ENCODE measurements around the gene PPP2R5A. TPM values are rescaled to one million over a fixed set of nuclear protein-coding genes. Genes with fewer than 3 reads are reported as not detected.

The PPP2R5A gene
- 23.7 TPM for polyA plus RNA-seq (2013, experiment 1 of 2)
- polyA plus RNA-seq (2013, experiment 2 of 2): 23.2 TPM

DNA sequence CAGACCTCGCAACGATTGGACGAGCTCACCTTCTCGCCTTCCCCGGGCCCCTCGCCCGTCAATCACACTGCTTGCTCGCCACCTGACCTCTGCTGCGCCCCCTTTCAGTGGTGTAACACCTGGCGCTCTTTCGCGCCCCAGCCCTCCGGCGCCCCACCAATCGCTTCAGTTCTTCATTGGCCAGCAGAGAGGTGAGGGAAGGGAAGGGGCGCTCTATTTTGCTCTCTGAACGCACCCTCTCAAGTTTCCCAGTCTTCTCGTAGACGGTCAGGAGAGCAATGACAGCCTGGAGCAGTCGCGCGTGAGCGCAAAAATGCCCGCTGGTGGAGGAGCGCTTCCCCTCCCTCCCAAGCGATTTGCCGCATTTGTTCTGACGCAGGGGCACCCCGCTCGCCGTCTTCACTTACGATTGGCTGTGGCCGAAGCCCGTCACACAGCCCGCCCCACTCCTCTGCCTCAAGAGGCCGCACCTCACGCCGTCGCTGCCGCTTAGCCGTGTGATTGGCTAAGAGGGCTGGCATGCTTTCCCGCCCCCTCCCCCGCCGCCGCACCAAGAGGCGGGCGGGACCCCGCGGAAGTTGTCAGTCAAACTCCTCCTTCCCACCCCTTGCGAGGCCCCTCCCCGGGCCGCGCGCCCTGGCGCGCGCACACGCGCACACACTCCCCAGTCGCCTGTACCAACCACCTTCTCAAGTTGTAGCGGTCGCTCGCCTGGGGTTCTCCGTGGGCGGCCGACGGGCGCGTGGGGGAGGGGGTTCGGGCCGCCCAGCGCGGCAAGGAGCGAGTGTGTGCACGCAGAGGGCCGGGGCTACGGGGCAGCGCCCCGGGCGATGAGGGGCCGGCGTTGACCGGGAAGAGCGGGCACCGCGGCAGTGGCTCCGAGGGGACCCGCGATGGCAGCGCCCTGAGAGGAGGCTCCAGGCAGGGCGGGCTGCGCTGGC, at the start of gene PPP2R5A:
Gene PPP2R5A (plus strand): TSS at position 667 of the 941 bp plus-strand sequence. CDS start 701 bp downstream, outside the sequence.
- Histone ChIP-seq H3K4me1 (ENCODE audit: control insufficient read depth, low read depth, low read length) (peaks cover 4% of the 10 kb centered on the region), H4K5ac (ENCODE audit: low read length) (no peak within 1 kb of the TSS), H3K18ac (ENCODE audit: low read length) (peak within 1 kb of the TSS; percentile 94), H3K56ac (ENCODE audit: low read length) (peak within 1 kb of the TSS; percentile 93), H3K79me2 (ENCODE audit: control insufficient read depth, insufficient read depth, low read length) (peaks cover 9% of the 10 kb centered on the region), H3K4me2 (ENCODE audit: low read length) (peak within 1 kb of the TSS; percentile 92), H2BK120ac (ENCODE audit: low read depth, low read length) (no peak within 1 kb of the TSS), H3K27me3 (ENCODE audit: insufficient read depth, low read length, poor library complexity) (no peaks in the 10 kb centered on the region), H3K23ac (ENCODE audit: low read length) (peak within 1 kb of the TSS; percentile 20), H3K79me1 (ENCODE audit: low read length) (peaks cover 5% of the 10 kb centered on the region), H3K4ac (ENCODE audit: low read depth, low read length) (peak within 1 kb of the TSS; percentile 66), H3K27ac (ENCODE audit: low read depth, low read length) (peak within 1 kb of the TSS; percentile 86), H2BK5ac (ENCODE audit: low read length) (peak within 1 kb of the TSS; percentile 69), H3K4me3 (ENCODE audit: low read length) (peak within 1 kb of the TSS; percentile 88), H4K8ac (ENCODE audit: low read depth, low read length) (no peak within 1 kb of the TSS), H2AK5ac (ENCODE audit: low read length) (no peak within 1 kb of the TSS), H3K9ac (ENCODE audit: low read length) (peak within 1 kb of the TSS; percentile 91), H3K36me3 (ENCODE audit: control insufficient read depth, insufficient read depth, low read length) (no peaks in the 10 kb centered on the region), H2BK15ac (replicated peaks; ENCODE audit: low read depth) (no peak within 1 kb of the TSS)
- no CpG with 5 or more reads among the region's 92 CpGs for WGBS (ENCODE audit: extremely low coverage, insufficient coverage, low lambda C conversion rate)
- peak; percentile 100 for DNase-seq

DNA sequence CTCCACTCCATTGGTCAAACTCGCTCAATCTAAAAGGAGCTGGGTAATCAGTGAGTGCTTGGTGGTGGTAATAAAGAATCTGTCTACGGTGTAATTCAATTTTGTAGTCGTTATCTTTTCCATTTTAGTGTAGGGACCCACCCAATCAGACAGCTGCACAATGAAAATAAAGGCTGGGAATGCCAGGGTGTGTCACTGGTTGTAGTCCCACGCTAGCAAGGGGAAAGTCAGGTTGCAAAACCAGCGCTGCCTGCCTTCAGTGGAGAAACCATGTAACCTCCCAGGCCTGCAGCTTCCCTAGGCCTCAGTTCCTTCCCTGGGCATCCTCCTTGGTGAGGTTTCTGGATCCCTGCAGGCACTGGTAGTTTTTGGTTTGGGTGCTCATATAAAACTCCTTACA, 49.4 kb upstream of the PPP2R5A start:
- no peaks in the 10 kb centered on the region for H3K79me2 ChIP-seq (ENCODE audit: control insufficient read depth, insufficient read depth, low read length)
- no peak overlapping the region for H2AK5ac ChIP-seq (ENCODE audit: low read length)
- H3K4me1 ChIP-seq (ENCODE audit: control insufficient read depth, low read depth, low read length): no peaks in the 10 kb centered on the region
- H2BK120ac ChIP-seq (ENCODE audit: low read depth, low read length): no peak overlapping the region
- H3K4me2 ChIP-seq (ENCODE audit: low read length): no peak overlapping the region
- H4K8ac ChIP-seq (ENCODE audit: low read depth, low read length): no peak overlapping the region
- no peak for DNase-seq
- no peak overlapping the region for H3K4me3 ChIP-seq (ENCODE audit: low read length)
- H3K23ac ChIP-seq (ENCODE audit: low read length): no peak overlapping the region
- H2BK15ac ChIP-seq (replicated peaks; ENCODE audit: low read depth): no peak overlapping the region
- H2BK5ac ChIP-seq (ENCODE audit: low read length): no peak overlapping the region
- WGBS (ENCODE audit: extremely low coverage, insufficient coverage, low lambda C conversion rate): no CpG with 5 or more reads among the region's 5 CpGs
- H3K4ac ChIP-seq (ENCODE audit: low read depth, low read length): no peak overlapping the region
- H3K18ac ChIP-seq (ENCODE audit: low read length): no peak overlapping the region
- H3K27ac ChIP-seq (ENCODE audit: low read depth, low read length): no peak overlapping the region
- no peak overlapping the region for H3K9ac ChIP-seq (ENCODE audit: low read length)
- H3K56ac ChIP-seq (ENCODE audit: low read length): no peak overlapping the region
- H3K79me1 ChIP-seq (ENCODE audit: low read length): no peaks in the 10 kb centered on the region
- H4K5ac ChIP-seq (ENCODE audit: low read length): no peak overlapping the region
- no peaks in the 10 kb centered on the region for H3K36me3 ChIP-seq (ENCODE audit: control insufficient read depth, insufficient read depth, low read length)
- no peaks in the 10 kb centered on the region for H3K27me3 ChIP-seq (ENCODE audit: insufficient read depth, low read length, poor library complexity)

DNA sequence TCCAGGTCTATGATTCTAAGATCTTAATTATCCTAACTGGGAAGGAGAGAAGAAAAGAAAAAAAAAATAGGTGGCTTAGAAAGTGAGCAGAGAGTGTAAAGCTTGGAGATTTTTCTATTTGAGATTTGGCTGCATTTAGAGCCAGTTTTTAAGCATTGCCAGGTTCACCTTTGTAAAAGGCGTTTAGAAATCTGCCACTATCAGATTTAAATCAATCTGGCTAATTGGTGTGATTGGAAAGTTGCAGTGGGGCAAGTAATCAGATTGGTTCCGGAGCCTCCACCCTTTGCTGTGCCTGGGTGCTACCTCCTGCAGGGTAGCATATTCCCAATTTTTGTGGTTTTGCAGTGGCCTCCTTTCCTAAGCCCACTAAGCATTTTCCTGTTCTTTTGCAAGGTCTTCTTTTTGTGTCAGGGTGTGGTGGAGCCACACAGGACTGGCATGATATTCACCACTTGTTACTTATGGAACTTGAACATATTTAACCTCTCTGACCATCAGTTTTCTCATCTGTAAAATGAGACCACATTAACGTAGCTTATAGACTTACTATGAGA, 48.5 kb upstream of the PPP2R5A start:
- Histone ChIP-seq H3K18ac (ENCODE audit: low read length) (no peak overlapping the region), H3K27ac (ENCODE audit: low read depth, low read length) (no peak overlapping the region)
- no peak for DNase-seq

DNA sequence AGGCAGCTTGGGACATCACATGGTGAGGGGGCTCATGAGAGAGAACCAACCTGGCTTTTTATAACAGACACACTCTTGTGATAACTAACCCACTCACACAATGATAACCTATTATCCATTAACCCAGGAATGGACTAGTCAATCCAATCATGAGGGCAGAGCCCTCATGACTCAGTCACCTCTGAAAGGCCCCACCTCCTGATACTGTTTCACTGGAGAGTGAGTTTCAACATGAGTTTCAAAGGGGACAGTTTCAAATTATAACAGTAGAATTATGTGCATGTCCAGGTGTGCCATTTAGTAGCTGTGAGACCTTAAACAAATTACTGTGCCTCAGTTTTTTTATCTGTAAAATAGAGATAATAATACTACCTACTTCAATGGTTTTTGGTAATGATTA, 47.6 kb upstream of the PPP2R5A start:
- Histone ChIP-seq H3K9ac (ENCODE audit: low read length) (no peak overlapping the region), H3K27ac (ENCODE audit: low read depth, low read length) (no peak overlapping the region), H3K23ac (ENCODE audit: low read length) (no peak overlapping the region), H2BK120ac (ENCODE audit: low read depth, low read length) (no peak overlapping the region), H3K4me2 (ENCODE audit: low read length) (no peak overlapping the region), H3K4ac (ENCODE audit: low read depth, low read length) (no peak overlapping the region), H3K36me3 (ENCODE audit: control insufficient read depth, insufficient read depth, low read length) (no peaks in the 10 kb centered on the region), H3K18ac (ENCODE audit: low read length) (no peak overlapping the region), H3K4me1 (ENCODE audit: control insufficient read depth, low read depth, low read length) (no peaks in the 10 kb centered on the region), H4K5ac (ENCODE audit: low read length) (no peak overlapping the region), H2BK5ac (ENCODE audit: low read length) (no peak overlapping the region), H3K27me3 (ENCODE audit: insufficient read depth, low read length, poor library complexity) (no peaks in the 10 kb centered on the region), H2AK5ac (ENCODE audit: low read length) (no peak overlapping the region), H4K8ac (ENCODE audit: low read depth, low read length) (no peak overlapping the region), H2BK15ac (replicated peaks; ENCODE audit: low read depth) (no peak overlapping the region), H3K79me1 (ENCODE audit: low read length) (no peaks in the 10 kb centered on the region), H3K4me3 (ENCODE audit: low read length) (no peak overlapping the region), H3K79me2 (ENCODE audit: control insufficient read depth, insufficient read depth, low read length) (no peaks in the 10 kb centered on the region), H3K56ac (ENCODE audit: low read length) (no peak overlapping the region)
- DNase-seq: no peak

More for the DNA sequence above, 48.5 kb upstream of the PPP2R5A start:
- no peaks in the 10 kb centered on the region for H3K79me2 ChIP-seq (ENCODE audit: control insufficient read depth, insufficient read depth, low read length)
- WGBS (ENCODE audit: extremely low coverage, insufficient coverage, low lambda C conversion rate): no CpG with 5 or more reads among the region's 3 CpGs
- no peaks in the 10 kb centered on the region for H3K79me1 ChIP-seq (ENCODE audit: low read length)
- H3K4me1 ChIP-seq (ENCODE audit: control insufficient read depth, low read depth, low read length): no peaks in the 10 kb centered on the region
- H3K4me3 ChIP-seq (ENCODE audit: low read length): no peak overlapping the region
- H3K9ac ChIP-seq (ENCODE audit: low read length): no peak overlapping the region
- H4K5ac ChIP-seq (ENCODE audit: low read length): no peak overlapping the region
- no peak overlapping the region for H2AK5ac ChIP-seq (ENCODE audit: low read length)
- no peak overlapping the region for H3K4ac ChIP-seq (ENCODE audit: low read depth, low read length)
- H3K27me3 ChIP-seq (ENCODE audit: insufficient read depth, low read length, poor library complexity): no peaks in the 10 kb centered on the region
- H3K56ac ChIP-seq (ENCODE audit: low read length): no peak overlapping the region
- H2BK120ac ChIP-seq (ENCODE audit: low read depth, low read length): no peak overlapping the region
- H4K8ac ChIP-seq (ENCODE audit: low read depth, low read length): no peak overlapping the region
- no peak overlapping the region for H3K4me2 ChIP-seq (ENCODE audit: low read length)
- H3K23ac ChIP-seq (ENCODE audit: low read length): no peak overlapping the region
- no peak overlapping the region for H2BK5ac ChIP-seq (ENCODE audit: low read length)
- no peaks in the 10 kb centered on the region for H3K36me3 ChIP-seq (ENCODE audit: control insufficient read depth, insufficient read depth, low read length)
- no peak overlapping the region for H2BK15ac ChIP-seq (replicated peaks; ENCODE audit: low read depth)

DNA sequence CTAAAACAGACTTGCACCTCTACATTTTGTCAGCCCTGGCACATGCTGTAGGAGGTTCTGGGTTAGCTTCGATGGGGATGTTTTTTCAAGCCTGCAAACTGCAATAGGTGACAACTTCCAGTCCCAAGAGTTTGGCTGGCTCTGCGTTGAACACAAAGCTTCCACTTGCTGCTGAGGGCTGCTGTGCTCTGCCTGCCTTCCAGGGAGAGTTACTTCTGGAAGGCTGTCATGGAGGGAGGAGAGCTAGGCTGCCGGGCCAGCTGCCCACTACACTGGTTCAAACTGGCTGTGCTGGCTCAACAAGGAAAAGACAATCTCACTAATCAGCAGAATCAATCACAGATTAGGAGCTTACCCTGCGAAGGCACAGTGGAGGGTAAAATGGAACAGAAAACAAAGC, 46.7 kb upstream of the PPP2R5A start:
- Histone ChIP-seq H3K27me3 (ENCODE audit: insufficient read depth, low read length, poor library complexity) (no peaks in the 10 kb centered on the region), H3K36me3 (ENCODE audit: control insufficient read depth, insufficient read depth, low read length) (no peaks in the 10 kb centered on the region), H2AK5ac (ENCODE audit: low read length) (no peak overlapping the region), H3K9ac (ENCODE audit: low read length) (no peak overlapping the region), H3K56ac (ENCODE audit: low read length) (no peak overlapping the region), H2BK15ac (replicated peaks; ENCODE audit: low read depth) (no peak overlapping the region), H4K5ac (ENCODE audit: low read length) (no peak overlapping the region), H2BK5ac (ENCODE audit: low read length) (no peak overlapping the region), H3K4me1 (ENCODE audit: control insufficient read depth, low read depth, low read length) (no peaks in the 10 kb centered on the region), H2BK120ac (ENCODE audit: low read depth, low read length) (no peak overlapping the region), H3K18ac (ENCODE audit: low read length) (no peak overlapping the region), H3K4ac (ENCODE audit: low read depth, low read length) (no peak overlapping the region), H3K79me1 (ENCODE audit: low read length) (no peaks in the 10 kb centered on the region), H4K8ac (ENCODE audit: low read depth, low read length) (no peak overlapping the region), H3K79me2 (ENCODE audit: control insufficient read depth, insufficient read depth, low read length) (no peaks in the 10 kb centered on the region), H3K27ac (ENCODE audit: low read depth, low read length) (no peak overlapping the region), H3K23ac (ENCODE audit: low read length) (no peak overlapping the region), H3K4me2 (ENCODE audit: low read length) (no peak overlapping the region), H3K4me3 (ENCODE audit: low read length) (no peak overlapping the region)
- peak; percentile 45 for DNase-seq
- WGBS (ENCODE audit: extremely low coverage, insufficient coverage, low lambda C conversion rate): no CpG with 5 or more reads among the region's 4 CpGs

Data from mesendoderm (in vitro differentiated cells).